ENCODE results near the gene CHKA.

The CHKA gene

DNA sequence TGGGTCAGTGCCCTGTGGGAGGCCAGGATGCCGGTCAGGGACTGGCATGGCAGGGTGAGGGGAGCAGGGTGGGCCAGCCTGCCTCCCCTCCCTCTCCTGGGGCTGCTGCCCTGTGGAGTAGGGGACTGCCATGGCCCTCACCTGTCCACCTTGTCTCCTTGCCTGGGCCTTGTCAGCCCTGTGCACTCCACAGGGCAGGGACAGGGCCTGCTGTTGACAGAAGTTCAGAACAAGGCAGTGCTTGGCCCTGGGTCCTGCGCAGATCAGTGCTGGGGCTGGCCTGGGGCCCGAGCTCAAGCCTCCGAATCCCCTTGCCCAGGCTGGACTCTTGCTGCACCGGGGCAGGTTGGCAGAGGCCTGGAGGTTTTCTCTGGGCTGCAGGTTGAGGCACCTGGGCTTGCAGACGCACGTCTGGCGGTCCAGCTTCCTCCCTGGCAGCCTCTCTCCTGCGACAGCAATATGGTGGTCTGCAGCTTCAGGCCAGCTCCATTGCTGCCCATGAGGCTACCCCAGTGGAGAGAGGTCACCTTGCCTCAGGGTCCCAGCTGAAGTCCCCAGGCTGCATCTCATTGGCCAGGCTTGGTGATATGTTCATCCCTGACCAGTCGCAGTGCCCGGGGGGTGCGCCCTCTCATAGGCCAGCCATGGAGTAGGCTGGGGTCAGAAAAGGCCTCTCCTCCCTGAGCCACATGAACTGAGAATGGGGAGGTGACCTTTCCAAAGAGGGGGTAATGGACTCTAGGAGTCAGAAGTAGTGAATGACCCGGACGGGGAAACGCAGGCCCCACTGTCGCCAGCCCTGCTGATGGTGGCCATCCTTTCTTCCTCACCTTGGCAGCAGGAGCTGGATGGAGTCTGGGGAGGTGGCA lies 21.5 kb upstream of the CHKA start:
- no peak for DNase-seq

DNA sequence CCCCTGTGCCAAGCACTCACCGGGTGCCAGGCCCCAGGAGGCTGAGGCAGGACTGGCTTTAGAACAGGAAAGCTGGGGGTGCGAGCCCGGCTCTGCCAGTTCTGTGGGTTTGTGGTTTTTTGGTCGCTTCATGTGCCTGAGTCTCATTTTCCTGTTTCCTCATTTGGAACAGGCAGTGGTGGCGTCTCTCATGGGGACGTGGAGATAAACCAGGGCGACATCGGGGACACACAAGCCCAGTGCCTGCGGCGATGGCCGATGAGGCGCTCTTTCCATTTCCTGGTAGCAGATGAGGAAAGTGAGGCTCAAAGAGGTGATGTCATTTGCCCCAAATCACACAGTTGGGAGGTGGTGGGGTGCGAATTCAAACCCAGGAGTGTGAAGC lies 20.8 kb upstream of the CHKA start:
- no peak for DNase-seq

DNA sequence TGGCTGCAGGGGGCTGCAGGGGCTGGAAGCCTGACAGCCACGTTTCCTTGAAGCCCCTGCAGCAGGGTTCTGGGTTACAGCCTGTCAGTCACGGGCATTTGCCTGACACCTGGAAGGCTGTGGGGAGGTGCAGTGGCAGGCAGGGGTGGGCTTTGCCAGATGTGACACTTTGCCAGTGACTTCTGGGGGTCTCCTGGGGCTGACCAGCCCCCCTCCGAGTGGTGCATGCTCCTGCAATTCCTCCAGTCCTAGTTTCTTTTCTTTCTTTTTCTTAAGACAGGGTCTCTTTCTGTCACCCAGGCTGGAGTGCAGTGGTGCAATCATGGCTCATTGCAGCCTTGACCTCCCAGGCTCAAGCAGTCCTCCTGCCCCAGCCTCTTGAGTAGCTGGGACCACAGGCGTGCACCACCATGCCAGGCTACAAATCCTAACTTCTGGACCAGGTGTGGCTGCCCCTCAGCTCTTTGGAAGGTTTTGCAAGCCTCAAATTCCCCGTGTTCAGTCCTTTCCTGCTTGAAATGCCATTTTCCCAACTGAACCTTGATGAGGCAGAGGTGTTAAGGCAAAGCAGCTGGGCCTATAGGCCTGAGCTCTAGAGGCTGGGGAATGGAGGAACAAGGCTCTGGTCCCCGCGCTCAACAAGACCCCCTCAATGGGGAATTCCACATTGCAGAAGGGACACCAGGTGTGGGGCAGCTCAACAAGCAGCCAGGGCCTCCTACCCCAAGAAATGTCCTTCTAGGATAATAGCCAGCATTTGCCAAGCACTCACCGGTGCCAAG lies 20.2 kb upstream of the CHKA start:
- no peak for DNase-seq

DNA sequence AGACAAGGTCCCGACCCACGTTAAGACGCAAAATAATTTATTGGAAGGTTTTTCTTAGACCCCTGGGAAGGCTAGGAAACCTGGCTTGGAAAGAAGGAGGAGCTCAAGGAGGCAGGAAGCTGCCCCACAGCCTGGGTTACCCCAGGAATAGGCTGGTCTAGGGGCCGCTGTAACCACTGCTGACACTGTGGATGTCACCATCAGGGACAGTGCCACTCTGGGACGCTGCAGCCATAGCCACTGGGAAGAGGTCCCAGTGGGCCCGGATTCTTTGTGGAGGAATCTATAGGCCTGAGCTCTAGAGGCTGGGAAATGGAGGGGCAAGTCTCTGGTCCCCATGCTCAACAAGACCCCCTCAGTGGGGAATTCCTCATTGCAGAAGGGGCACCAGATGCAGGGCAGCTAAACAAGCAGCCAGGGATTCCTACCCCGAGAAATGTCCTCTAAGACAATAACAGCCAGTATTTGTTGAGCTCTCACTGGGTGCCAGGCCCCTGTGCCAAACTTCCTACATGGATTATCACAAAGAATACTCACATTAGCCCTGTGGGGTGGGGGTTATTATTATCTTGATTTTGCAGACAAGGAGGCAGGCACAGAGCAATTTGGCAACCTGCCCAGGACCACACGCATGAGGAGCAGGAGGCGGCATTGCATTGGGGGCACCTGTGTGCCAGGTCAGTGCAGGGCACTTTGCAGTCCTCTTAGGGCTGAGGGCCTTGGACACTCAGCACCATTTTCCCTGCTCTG lies 19.5 kb upstream of the CHKA start:
- no peak for DNase-seq

DNA sequence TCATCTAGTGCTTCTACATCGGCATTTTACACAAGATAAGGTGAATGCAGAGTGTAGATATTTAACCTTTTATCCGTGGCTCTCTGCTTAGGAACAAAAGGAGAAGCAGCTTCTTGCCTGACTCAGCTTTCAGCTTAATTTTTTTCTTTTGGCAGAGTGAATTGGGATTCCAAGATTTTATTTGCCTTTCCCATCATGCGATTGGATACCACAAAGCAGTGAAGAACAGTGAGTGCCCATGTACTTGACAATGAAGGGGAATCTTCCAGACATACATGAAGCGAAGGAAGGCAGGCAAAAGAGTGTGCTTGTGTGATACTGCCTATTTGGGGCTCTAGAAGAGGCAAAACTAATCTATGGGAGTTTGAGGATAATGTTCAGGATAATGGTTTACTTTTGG lies 17.0 kb upstream of the CHKA start:
- no peak for DNase-seq

DNA sequence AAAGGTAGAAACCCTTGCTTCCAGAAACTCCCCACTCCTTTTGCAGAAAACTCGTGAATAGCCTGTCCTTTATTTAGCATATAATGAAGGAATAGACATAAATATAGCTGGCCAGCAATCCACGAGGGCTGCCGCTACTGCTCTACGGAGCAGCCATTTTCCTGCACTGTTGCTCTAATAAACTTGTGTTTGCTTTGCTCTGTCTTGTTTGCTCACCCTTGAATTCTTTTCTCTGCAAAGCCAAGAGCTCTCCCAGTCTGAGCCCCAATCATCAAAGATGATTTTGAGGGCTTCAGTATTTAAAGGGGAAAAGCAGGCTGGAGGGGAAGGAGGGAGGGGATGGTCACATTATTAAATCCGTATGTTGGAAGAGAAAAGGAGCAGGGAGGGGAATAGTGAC lies 16.6 kb upstream of the CHKA start:
- DNase-seq, result no peak

DNA sequence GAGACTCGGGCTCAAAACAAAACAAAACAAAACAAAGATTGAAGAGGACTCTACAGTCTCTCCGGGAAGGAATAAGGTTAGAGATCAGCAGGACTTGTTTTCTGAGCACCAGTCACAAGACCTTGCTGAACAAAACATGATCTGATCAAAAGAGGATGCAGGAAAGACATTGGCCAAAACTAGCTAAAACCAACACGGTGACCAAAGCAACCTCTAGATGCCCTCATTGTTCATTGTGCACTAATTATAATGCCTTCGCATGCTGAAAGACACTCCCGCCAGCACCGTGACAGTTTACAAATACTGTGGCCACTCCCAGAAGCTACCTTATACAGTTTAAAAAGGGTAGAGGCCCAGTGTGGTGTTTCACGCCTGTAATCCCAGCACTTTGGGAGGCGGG lies 15.7 kb upstream of the CHKA start:
- DNase-seq, result no peak

DNA sequence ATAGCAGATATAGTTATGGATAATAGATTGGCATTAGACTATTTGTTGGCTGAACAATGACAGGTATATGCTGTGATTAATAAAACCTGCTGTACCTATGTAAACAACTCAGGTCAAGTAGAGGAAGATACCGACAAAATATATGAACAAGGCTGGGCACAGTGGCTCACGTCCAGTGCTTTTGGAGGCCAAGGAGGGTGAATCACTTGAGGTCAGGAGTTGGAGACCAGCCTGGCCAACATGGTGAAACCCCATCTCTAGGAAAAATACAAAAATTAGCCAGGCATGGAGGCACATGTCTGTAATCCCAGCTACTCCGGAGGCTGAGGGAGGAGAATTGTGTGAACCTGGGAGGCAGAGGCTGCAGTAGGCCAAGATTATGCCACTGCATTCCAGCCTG lies 14.0 kb upstream of the CHKA start:
- DNase-seq, result no peak

DNA sequence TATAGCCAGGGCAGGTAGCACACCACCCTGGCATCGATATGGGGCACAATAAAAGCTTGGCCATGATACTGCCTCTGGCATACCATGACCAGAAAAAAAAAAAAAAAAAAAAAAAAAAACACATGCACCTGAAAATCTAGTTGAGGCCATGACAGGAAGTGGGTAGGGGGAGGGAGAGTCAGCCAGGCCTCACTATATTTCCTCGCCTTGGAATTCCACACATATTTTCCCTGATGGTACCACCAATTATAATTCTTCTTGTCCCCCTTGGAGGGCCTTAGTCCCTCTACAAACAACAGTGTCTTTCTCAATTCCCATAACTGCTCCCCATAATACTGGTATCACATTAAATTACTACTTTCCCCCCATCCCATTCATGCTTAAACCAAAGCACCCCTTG lies 12.6 kb upstream of the CHKA start:
- DNase-seq, result no peak

DNA sequence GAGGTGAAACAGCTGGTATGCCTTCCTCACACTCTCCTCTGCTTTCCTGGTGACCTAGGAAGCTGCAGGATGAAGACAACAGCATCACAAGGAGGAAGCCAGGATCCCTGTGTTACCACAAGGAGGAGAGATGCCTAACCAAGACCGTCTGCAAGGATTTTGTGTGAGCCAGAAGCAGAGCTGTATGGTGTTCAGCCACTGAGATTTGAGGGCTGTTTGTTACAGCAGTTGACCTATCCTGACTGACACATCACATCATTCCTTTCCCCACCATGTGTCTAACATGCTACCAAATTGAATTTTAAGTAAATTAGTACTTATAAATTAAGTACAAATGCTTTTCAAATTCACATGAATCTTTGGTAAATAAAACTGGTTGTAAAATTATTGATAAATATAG lies 8.9 kb upstream of the CHKA start:
- DNase-seq, result no peak

DNA sequence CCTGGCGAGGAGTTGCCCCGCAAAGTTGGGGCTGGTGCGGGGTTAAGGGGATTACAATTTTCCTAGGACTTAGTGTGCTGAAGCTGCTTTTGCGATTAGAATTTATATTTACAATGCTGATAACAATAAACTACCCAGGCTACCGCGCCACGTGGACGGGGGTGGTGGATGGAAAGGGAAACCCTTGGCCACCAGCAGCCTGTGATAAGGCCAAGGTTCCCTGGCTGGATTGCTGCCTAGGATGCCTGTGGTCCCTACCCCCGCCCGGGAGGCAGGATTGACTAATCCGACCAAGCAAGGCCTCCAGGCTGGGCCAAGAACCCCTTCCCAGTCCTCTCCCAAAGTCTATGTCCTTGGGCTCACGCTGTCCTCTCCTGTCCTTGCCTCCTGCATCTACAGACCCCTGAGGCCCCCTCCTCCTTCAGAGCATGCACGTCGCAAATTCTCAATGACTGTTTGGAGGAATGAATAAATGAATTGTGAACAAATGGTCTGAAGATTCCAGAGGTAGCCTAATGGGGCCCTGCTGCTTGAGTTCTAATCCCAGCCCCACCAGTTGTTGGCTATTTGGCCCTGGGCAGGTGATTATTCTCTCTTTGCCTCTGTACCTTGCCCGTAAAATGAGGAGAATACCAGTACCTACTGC lies 7.6 kb upstream of the CHKA start:
- no peak for DNase-seq

DNA sequence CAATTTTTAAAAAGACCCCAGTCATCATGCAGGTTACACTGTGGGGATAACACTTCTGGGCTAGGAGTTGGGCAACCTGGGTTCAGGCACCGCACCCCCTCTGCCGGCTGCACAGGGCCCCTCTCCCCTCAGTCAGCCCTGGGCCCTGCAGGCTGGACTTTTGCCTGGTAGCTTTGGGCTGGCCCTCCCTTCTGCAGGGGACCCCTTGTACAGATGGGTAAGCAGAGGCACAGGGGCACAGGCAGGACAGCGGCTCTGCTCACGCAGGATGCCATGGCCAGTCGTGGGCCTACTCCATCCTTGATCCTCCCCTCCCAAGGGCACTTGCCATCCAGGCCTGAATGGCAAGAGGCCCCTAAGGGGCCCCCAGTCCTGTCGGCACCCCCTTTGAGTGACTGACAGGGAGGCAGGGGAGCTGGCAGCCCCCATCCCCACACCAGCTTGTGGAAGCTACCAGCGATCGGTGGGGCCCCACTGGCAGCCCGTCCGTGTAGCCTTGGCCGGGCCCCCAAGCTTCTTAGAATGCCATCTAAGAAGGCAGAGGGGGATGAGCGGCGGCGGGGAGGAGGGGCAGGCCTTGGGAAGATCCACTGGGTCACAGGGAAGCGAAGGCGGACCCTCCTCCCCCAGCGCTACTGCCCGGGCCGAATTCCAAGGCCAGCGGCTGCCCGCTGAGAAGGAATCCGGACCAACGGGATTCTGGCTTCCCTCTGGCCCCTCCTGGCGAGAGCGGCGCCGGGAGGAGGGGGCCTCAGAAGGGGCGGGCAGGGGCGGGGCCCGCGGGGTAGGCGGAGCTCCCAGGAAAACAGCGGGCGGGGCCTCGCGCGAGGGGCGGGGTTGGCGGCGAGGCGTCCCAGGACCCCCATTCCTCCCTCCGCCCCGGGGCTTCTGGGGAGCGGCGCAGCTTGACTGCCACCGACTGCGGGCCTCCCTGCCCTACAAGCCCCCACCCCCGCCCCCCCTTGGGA lies 6.8 kb upstream of the CHKA start:
- DNase-seq, result peak; percentile 21

DNA sequence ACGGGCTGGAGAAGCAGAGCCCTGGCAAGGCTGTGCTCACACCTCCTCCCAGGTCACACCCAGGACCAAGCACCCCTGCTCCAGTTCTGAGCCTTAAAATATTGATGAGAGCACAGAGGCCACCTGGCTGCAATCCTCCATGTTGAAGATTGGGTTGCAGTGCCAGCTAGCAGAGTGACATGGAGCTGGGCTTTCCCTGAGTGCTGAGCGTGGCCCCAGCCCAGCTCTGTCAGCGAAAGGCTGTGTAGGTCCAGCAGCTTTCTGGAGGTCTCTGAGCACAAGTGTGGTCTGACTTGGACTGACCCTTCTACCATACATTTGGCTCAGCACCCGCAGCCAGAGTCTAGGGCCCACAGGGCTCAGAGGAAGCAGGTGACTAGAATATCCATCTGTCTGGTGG lies 4.0 kb upstream of the CHKA start:
- DNase-seq, result no peak

DNA sequence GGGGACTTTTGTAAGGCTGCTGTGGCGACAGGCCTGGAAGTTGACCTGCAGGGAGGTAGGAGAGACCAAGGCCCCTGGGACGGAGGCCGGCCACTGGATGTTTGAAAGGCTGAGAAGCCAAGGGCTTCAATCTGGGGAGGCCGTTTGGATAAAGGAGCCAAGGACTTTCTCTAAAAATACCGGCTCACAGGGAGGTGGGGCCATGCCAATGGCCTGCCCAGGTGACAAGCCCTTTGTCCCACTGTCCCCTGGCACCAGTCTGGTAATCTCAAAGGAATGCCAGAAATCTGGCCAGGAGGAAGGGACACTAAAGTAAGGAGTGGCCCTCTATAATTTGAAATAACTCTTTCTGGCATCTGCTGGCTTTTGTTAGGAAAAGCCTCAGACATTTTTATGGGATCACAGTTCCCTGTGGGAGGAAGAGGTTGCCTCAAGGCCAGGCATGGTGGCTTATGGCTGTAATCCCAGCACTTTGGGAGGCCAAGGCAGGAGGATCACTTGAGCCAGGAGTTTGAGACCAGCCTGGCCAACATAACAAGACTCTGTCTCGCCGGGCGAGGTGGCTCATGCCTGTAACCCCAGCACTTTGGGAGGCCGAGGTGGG lies 1.9 kb upstream of the CHKA start:
- DNase-seq, result no peak

DNA sequence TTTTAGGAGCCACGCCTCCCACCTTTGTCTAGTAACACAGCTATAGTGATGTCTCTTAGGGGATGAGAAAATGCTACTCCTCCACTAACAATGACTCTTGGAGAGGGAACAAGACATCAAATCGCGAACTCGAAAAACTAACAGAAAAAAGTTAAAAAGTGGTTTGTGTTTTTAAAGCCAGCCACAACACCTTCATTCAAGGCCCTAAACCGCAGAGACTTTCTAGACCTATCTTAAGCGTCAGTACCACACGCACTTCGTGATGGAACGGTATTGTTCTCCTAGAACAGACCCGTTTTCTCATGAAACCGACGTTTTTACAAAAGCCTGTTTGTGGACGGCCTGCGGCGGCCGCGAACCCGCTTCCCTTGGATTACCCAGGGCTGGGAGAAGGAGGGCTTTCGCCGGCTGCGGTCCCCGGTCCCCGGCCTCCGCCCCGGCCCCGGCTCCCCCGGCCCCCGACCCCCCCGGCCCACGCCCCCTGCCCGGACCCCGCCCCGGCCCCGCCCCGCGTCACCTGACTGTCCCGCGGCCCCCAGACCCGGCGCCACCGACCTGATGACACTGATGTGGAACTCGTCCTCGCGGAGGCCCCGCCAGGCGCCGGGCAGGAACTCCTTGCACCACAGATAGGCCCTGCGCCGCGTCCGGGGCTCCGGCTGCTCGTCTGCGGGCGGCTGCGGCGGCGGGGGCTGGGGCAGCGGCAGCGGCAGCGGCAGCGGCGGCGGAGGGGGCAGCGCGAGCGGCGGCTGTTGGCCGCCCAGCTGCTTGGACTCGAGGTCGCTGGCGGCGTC lies 718 bp downstream of the CHKA start:
- no peak for DNase-seq

DNA sequence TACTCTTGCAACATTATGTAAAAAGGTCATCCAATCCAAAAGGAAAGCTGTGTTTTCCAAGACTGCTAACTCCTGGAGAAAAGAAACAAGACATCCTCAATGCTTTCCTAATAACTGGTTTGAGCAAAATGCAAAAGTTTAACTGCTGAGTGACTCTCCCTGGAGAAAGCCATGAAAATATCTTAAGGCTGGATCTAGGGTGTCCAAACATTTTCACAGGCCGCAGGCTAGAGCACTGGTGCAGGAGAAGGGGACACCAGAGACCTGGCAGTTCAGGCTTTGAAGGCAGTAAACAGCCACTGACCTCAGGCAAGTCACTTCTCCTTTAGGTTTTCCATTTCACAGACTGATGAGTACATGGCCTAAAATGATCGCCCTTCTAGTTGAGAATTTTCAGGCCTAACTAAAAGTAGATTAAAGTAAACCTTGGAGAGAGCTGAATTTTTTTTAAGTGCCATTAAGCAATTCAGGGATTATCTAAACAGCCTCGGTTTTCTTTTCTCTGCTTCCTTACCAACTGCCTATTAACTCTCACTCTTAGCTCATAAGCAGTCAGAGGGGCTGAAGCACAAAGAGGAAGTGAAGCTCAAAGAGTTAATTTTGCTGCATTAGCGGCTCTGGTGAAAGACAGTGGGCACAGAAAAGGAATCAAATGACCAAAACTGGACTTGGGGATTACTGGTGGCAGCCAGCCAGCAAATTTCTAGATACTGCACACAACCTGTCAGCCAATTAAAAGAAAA lies 2.3 kb downstream of the CHKA start:
- no peak for DNase-seq

DNA sequence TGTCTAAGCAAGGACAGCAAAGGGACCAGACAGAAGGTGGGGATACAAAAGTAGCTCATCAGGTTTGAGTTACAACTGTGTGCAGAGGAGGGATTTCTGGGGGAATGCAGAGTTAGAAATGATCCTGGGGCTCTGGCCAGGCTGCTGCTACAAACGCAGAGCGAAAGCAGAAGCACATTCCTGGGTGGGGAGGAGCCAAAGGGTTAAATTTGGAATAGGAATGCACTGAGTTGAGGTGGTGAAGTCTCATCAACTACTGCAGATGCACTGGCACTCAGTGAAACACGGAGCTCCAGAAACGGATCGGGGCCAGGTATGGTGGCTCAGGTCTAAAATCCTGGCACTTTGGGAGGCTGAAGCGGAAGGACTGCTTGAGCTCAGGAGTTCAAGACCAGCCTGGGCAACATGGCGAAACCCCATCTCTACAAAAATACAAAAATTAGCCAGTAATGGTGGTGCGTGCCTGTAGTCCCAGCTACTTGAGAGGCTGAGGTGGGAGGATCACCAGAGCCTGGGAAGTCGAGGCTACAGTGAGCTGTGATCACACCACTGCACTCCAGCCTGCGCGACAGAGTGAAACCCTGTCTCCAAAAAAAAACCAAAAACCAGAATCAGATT lies 3.2 kb downstream of the CHKA start:
- no peak for DNase-seq

DNA sequence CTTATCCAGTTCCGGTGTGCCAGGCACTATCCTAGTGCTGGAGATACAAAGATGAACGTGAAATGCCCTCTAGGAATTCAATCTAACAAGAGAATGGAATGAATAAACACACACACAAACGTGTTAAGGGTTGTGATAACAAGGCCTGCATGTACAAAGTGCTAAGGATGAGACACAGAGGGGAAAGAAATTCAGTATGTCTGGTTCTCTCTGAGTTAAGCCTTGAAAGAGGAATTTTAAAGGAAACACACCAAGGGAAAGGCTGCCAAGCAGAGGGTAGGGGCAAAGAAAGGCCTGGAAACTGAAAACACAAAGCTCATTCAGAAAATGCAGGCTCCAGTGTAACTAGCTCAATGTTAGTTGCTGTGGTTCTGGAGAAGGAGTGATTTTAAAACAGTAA lies 4.2 kb downstream of the CHKA start:
- no peak for DNase-seq

DNA sequence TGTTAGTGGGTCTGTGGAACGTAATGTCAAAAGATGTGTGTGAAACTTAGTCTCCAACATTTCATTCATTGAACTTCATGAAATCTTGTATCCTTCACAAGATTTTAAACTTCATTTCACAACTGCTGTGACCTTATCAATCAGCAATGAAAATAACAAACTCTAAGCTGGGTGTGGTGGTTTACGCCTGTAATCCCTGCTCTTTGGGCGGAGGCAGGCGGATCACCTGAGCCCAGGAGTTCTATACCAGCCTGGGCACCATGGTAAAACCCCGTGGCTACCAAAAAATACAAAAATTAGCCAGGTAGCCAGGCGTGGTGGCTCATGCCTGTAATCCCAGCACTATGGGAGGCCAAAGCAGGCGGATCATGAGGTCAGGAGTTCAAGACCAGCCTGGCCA lies 5.1 kb downstream of the CHKA start:
- no peak for DNase-seq
